Stimulated activated CD4-positive, alpha-beta T cell treated with anti-CD3 and anti-CD28 coated beads, Interleukin-15, amount 100 ng/mL, for 1 hour (primary cell): ENCODE data around the gene TAB2.

ENCODE experiments used
- DNase-seq, 2 donors: peaks; one replicate each; pipeline ENCODE4 v3.0.0-alpha.2; 2020; ENCODE audit warnings: low read depth in 1 of 2, low spot score in 1 of 2

Gene TAB2

GRCh38 chr6:149317644-149318571, at the start of gene TAB2:
TSS of gene TAB2 (plus strand) at chr6:149317712. CDS start at chr6:149369998, 52,286 bp downstream.
- DNase-seq, result peak; percentile 64 to 77

- no peak for DNase-seq
These were observed 49.4 kb upstream of the TAB2 start for GRCh38 chr6:149268146-149268545.

GRCh38 chr6:149268768-149269167, 48.7 kb upstream of the TAB2 start:
- DNase-seq, result no peak

GRCh38 chr6:149270616-149271015, 46.9 kb upstream of the TAB2 start:
- DNase-seq, result no peak

- peak; percentile 17 to 28 for DNase-seq
These were observed 45.9 kb upstream of the TAB2 start for GRCh38 chr6:149271348-149272340.

GRCh38 chr6:149273318-149273717, 44.2 kb upstream of the TAB2 start:
- DNase-seq, result no peak

GRCh38 chr6:149275621-149276020, 41.9 kb upstream of the TAB2 start:
- no peak for DNase-seq

GRCh38 chr6:149277621-149278020, 39.9 kb upstream of the TAB2 start:
- DNase-seq, result no peak

- no peak for DNase-seq
These were observed 38.5 kb upstream of the TAB2 start for GRCh38 chr6:149278997-149279396.

GRCh38 chr6:149284904-149285303, 32.6 kb upstream of the TAB2 start:
- no peak for DNase-seq

GRCh38 chr6:149285626-149286025, 31.9 kb upstream of the TAB2 start:
- no peak for DNase-seq

GRCh38 chr6:149286905-149287304, 30.6 kb upstream of the TAB2 start:
- no peak for DNase-seq

- no peak for DNase-seq
These were observed 28.2 kb upstream of the TAB2 start for GRCh38 chr6:149289192-149289781.

- DNase-seq, result no peak
These were observed 27.5 kb upstream of the TAB2 start for GRCh38 chr6:149289966-149290365.

- DNase-seq, result no peak
These were observed 24.3 kb upstream of the TAB2 start for GRCh38 chr6:149293244-149293643.

- DNase-seq, result no peak
These were observed 16.9 kb upstream of the TAB2 start for GRCh38 chr6:149300563-149300962.

- DNase-seq, result no peak
These were observed 14.8 kb upstream of the TAB2 start for GRCh38 chr6:149302723-149303122.

GRCh38 chr6:149303468-149303867, 14.0 kb upstream of the TAB2 start:
- no peak for DNase-seq

- DNase-seq, result no peak
These were observed 12.1 kb upstream of the TAB2 start for GRCh38 chr6:149305372-149305771.

GRCh38 chr6:149306967-149307366, 10.5 kb upstream of the TAB2 start:
- no peak for DNase-seq

GRCh38 chr6:149311293-149311692, 6.2 kb upstream of the TAB2 start:
- no peak for DNase-seq
